Stromal cell of bone marrow (primary cell): ENCODE results near the gene PPEF2.
"Not testable (repeated sequence)": the region's sequence is repeated elsewhere in the genome, so short reads cannot be mapped to it uniquely, and the experiment has no call there.

Source experiments
- DNase-seq: peaks from one replicate; pipeline ENCODE4 v3.0.0-alpha.2; 2012; ENCODE audit warnings: low read depth

PPEF2 gene, protein sequence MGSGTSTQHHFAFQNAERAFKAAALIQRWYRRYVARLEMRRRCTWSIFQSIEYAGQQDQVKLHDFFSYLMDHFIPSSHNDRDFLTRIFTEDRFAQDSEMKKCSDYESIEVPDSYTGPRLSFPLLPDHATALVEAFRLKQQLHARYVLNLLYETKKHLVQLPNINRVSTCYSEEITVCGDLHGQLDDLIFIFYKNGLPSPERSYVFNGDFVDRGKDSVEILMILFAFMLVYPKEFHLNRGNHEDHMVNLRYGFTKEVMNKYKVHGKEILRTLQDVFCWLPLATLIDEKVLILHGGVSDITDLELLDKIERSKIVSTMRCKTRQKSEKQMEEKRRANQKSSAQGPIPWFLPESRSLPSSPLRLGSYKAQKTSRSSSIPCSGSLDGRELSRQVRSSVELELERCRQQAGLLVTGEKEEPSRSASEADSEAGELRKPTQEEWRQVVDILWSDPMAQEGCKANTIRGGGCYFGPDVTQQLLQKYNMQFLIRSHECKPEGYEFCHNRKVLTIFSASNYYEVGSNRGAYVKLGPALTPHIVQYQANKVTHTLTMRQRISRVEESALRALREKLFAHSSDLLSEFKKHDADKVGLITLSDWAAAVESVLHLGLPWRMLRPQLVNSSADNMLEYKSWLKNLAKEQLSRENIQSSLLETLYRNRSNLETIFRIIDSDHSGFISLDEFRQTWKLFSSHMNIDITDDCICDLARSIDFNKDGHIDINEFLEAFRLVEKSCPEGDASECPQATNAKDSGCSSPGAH

DNA sequence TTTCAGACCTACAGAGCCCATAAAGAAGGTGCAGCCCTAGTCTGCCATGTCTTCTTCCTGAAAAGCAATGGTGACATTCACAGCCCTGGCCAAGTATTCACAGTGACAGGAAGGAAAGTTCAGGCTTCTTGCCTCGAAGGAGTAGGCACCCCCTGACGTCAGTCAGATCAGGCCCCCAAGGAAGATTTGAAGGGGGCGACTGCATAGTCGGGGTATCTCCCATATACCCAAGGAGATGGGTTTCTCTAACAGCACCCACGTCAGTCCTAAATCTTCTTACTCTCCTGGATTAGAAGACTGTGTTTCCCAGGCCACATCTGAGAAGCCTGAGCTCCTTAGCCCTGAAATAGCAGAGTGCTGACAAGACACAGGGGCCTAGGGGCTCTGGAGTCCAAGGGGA lies at the start of gene PPEF2:
TSS of gene PPEF2 (minus strand) at position 101 of the 400 bp plus-strand sequence. CDS start 6,127 bp downstream, outside the sequence.
- no peak for DNase-seq

DNA sequence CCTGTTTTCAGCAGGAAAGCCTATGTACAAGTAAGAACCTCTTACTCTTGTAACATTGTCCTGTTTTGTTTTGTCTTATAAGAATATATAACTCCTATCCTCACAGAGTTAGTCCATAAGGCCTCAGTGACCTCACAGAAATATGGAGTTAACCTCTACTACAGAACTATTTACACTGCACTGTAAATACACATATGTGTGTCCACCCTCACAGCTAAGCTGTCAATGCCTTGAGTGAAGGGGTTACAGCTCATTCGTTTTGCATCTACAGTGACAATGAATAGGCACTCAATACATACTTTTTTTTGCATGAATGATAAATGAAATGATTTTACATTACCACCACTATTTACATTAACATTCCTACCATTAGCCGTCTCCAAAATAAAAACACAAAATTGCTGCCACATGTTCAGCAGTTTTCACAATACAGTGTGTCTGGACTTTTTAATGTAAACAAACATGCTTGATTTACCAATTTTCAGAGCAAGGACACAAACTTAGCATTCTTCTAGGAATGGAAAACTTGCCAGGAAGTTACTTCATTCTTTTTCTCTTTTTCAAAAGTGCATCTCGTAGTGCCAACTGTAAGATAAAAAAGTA lies 48.1 kb upstream of the PPEF2 start:
- DNase-seq: no peak

DNA sequence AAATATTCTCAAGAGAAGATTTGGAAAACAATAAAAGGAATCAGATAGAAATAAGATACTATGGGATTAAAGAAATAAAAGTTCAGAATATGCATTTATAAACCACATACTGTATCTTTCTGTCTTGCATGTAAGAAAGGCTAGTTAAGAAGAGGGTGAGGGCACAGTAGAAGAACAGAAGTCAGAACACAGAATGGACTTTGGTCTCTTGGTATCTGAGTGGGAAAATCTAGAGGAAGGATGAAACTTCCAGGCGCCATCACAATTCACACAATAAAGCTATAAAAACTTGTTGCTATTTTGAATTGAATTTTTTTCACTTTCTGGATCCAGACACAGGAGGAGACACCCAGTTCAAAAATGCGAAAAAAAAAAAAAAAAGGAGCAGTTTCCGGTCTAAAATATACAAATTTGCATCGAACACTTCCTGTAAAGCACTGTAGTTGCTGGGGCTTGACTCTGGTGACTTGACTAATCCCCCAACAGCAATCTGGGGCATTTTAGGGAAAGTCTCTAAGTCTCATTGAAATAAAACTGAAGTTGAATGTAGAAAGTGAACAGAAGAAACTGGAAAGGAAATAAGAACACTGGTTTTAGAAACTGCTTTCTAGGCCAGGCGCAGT lies 46.7 kb upstream of the PPEF2 start:
- DNase-seq: no peak

DNA sequence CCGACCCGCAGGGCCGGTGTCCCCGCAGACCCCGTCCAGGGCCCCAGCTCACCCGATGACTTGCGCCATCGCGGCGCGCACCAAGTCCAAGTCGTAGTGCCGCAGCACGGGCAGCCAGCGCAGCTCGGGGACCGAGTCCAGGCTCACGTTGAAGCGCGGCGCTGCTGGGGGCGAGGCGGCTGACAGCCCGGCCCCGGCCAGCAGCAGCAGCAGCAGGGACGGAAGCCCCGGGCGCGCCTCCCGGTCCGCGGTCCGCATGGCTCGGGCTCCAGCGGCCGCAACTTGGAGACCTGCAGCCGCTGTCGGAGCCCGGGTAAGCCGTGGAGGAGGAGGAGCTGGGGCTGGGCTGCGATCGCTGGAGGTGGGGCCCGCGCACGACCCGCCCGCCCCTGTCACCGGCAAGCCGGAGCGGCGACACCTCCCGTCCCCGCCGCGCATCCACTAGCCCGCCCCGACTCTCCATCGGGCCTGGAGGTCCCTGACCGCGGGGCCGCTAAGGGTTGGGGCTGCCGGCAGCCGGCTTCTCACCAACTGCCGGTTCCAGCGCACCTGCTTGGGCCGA lies 38.5 kb upstream of the PPEF2 start, which contains the start of gene NAAA:
TSS of gene NAAA (minus strand) at position 322 of the 562 bp plus-strand sequence. CDS start at position 258, 64 bp downstream.
- peak; percentile 36 for DNase-seq

DNA sequence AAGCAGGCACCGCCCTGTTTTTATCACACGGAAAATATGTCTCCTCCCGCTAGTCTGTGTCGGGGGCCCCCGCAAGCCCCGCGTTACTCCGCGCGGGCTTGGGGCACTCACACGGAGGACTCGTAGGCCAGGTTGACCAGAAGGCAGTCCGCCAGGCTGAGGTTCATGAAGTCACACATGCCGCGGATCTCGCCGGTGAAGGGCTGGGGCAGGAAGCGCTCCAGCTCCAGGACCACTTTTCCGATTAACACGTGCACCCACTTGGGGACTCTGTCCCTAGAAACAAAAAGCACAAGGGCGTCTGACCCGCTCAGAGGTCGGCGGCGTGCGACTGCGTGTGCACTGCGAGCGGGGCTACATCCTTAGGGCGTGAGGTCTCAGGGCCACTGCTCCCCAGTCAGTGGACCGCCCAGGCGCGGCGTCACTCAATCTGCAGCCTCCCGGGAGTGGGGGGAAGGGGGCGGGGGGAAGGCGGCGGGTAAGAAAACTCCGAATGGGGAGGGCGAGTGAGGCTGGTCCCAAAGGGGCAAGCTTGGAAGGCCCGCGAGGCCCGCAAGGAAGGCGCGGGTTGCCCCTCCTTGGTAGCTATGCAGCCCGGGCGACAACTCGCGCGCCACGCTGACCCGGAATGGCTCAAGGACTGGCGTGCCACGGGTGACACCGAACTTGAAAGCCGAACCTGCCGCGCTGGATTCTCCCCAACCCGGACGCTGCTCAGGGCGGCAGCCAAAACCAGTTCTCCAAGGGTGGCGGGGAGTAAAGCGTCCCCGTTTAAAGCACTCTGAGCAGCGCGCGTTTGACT lies 37.8 kb upstream of the PPEF2 start:
- peak; percentile 33 for DNase-seq

DNA sequence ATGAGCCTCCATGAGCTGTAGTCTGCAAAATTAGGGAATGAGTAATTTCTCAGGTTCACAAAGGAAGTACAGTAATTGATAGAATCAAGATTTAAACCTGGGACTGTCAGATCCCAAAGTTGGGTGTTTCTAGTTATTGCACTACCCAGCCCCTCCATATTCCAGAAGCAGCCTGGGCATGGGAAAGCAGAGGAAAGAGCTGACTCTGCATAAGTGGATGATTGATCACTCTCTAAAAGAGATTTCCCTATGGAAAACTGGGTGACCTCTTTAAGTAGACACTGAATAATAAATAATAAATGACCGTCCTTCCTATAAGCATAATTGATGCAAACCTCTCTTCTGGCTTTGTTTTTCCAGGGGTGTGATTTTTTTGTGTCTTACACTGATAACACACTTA lies 33.4 kb upstream of the PPEF2 start:
- no peak for DNase-seq

DNA sequence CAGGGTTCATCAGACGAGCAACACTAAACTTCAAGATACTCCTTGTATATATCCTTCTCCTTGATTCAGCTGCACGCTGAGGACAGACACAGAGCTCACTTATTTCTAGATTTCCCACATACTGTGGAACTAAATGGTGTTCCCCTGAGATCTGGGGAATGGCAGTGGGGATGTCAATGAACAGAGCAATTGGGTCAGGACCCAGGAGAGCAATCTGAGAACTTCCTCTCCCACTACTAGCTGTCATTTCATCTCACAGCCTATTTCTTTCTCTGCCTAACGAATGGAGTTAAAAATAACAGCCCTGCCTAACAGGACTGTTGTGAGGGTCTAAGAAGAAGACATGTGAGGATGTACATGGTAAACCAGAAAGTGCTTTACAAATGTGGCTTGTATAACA lies 27.9 kb upstream of the PPEF2 start:
- no peak for DNase-seq

DNA sequence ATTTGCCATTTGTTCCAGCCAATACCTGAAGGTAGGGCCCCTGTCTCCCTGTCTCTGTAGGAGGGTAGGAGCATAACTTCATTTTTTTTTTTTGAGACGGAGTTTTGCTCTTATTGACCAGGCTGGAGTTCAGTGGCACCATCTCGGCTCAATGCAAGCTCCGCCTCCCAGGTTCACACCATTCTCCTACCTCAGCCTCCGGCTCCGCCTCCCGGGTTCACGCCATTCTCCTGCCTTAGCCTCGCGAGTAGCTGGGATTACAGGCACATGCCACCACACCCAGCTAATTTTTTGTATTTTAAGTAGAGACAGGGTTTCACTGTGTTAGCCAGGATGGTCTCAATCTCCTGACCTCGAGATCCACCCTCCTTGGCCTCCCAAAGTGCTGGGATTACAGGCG lies 22.7 kb upstream of the PPEF2 start:
- not testable (repeated sequence) for DNase-seq

DNA sequence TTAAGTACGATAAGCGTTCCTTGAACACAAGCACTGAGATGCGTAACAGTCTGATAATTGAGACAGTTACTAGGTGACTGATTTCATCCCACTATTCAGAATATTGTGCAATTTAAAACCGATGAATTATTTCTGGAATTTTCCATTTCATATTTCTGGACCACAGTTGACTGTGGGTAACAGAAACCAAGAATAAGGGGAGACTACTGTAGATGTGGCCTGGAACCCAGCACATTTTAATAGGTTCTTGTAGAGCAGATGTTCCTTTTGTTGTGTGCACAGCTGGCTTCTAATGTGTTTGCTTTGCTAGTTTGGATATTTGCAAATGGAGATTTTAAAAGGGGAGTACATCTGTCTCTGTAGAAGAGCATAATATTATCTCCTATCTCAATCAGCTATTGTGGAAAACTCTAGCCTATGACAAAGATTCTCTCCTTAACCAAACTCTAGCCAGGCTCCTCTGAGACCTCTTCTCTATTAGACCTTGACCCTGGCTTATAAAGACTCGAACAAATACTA lies 22.1 kb upstream of the PPEF2 start:
- no peak for DNase-seq

DNA sequence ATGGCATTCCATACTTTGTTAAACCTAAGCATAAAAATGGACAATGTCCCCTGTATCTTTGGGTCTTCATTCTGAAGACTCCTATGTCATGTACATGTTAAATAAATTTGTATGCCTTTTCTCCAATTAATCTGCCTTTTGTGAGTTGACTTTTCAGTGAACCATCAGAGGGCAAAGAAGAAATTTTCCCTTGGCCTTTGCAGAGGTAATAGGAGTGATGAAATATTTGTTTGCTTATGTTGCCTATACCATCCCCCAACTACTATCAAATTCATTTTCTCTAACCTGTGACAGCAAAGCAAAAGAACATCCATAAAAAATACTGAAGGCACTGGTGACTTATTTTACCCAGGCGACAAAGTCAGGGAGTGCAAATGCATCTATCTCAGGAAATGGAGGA lies 20.3 kb upstream of the PPEF2 start:
- DNase-seq: no peak

DNA sequence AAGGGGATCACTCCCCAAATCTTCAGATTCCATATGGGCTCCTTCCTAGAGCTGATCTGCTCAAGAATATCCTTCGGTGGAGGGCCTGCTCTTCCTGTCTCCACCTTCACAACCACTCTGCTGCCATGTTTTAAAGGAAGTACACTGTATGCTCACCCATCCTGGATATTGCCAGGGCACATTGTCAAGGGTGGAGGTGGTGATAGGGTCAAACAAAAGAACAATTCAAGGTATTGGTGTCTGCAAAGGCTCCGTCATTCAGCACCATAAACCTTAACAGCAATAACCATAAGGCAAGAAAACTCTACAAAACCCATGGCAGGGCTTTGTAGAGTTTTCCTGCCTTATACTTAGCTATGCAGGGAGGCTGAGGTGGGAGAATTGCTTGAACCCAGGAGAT lies 19.7 kb upstream of the PPEF2 start:
- DNase-seq: no peak

DNA sequence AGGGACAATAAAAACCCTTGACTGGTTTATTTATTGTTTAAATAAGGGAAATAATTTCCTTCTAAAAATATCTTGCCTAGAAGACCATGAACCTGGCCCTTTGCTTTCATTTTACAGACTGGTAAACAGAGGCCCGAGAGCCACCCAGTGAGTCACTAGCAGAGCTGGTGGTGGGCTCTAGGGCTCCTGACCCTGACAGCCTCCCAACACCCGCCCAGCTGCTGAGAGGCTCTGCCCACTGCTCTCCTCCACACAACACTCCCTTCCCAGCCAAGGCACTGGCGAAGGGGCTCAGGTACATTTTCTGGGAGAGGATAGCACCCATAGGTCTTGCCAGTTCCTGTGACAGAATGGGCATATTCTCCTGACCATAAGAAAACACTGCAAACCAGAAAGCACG lies 18.1 kb upstream of the PPEF2 start:
- no peak for DNase-seq

DNA sequence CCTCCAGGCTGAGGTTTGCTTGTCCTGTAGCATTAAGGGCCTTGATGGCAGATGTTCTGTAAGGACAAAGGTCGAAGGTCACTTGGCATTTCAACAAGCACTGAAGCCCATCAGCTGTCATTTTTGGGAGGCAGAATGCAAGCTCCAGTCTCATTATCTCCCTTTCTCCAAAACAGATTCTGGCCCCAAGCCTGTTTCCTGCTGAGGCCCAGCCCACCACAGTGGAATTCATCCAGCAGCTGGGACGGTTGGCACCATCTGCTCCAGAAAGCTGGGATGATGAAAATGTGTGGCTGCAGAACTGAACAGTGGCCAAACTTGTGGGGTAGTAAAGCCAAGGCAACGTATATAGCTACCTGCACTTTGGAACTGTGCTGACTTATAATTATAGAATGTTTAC lies 17.7 kb upstream of the PPEF2 start:
- peak; percentile 4 for DNase-seq

DNA sequence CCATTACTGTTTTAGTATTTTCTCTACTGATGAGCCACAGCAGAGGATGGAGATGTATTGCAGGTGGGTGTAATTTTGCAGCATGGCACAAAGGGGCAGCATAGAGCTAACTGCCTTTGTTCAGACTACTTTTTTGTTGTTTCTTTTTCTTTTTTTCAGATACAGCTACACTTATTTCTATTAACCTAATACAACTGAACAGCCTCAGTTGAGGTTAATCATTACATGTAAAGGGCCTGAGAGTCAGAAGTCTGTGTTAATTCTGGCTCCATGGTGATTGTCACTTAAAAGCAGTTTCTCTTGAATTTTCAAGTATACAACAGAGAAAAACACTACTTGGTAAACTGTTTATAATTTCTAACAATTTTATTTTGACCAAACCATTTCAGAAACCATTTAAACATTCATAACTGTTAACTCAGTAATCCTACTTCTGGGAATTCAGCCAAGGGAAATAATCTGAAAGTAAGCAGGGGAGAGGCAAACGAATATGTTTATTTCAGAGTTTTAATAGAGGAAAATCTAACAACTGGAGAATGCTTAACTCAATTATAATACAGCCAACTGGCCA lies 13.9 kb upstream of the PPEF2 start:
- peak; percentile 58 for DNase-seq

DNA sequence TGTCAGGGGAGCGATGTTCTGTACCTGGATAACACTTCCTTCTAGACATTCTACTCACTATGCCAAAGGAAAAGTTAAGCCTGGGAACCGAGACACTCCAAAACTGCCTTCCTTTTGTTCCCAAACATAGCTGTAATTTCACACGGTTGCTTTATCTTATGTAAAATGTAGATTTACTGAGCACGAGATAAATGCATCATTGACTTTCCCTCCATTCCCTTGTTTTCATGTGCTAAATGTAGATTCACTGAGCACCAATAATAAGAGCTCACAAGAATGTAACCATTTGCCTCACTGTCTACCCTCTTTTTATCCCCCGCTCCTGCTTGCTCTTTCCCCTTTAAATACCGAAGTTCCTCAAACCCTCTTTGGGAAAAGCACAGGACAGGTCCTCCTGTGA lies 10.7 kb upstream of the PPEF2 start:
- no peak for DNase-seq

DNA sequence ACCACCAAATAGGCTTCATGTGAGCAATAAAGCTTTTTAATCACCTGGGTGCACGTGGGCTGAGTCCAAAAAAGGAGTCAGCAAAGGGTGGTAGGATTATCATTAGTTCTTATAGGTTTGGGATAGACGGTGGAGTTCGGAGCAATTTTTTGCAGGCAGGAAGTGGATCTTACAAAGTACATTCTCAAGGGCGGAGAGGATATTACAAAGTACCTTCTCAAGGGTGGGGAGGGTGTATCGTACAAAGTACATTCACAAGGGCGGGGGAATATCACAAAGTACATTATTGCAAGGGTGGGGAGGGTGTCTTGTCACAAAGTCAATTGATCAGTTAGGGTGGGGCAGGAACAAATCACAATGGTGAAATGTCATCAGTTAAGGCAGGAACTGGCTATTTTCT lies 8.6 kb upstream of the PPEF2 start:
- not testable (repeated sequence) for DNase-seq

DNA sequence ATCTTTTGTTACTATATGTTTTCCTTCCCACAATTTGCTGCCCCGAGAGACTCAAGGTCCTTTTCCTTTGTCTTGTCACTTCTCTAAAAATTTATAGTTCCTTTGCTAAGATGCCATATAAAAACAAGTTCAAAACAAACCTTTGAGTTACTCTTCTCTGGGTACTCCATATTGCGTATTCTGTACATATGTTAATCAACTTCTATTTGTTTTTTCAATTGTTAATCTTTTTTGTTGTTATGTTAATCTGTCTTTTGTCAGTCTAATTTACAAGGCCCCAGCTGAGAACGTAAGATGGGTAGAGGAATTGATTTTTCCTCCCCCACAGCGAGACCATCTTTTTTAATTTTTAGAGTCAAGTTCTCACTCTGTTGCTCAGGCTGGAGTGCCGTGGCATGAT lies 7.2 kb upstream of the PPEF2 start:
- DNase-seq: no peak

DNA sequence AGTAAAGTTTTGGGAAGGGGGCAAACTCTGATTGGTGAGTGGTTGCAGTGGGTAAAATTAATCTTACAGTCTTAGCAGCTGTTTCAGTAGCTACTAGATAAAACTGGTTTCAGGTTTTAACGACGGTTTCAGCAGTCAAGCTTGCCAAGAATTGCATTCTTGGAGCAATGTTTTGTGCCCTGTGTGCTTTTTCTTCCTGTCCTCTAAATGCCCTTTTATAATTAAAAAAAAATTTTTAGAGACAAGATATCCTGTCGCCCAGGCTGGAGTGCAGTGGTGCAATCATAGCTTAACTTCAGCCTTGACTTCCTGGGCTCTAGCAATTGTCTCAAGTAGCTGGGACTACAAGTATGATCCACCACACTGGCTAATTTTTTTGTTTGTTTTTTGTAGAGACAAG lies 6.3 kb upstream of the PPEF2 start:
- DNase-seq: peak; percentile 3

DNA sequence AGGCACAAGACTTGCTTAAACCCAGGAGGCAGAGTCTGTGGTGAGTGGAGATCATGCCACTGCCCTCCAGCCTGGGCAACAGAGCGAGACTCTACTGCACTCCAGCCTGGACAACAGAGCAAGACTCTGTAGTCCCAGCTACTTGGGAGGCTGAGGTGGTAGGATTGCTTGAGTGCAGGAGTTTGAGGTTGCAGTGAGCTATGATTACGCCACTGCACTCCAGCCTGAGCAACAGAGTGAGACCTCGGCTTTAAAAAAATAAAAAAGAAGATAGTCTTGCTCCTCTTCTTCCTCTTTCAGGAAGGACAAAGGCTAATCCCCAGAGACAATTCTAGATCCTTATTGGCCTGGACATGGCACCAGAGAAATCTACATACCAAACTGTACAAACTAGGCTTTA lies 5.7 kb upstream of the PPEF2 start:
- DNase-seq: no peak

DNA sequence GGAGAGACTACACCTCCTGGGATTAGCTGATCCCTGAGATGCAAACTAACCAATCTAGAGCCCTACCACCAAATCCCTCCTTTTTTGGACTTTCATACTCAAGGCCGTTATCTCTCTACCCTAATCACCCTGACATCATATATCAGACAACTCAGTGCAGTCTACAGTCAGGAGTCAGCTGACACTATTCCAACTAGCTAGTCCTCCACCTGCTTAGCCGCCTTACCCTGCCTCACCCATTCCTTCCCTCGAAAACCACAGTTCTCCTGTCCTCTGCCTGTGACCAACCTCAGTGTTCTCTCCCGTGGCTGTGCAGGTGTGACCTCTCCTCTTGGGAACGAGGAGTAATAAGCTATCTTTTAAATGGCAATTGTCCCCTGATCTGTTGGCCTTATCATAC lies 1.8 kb upstream of the PPEF2 start:
- no peak for DNase-seq

DNA sequence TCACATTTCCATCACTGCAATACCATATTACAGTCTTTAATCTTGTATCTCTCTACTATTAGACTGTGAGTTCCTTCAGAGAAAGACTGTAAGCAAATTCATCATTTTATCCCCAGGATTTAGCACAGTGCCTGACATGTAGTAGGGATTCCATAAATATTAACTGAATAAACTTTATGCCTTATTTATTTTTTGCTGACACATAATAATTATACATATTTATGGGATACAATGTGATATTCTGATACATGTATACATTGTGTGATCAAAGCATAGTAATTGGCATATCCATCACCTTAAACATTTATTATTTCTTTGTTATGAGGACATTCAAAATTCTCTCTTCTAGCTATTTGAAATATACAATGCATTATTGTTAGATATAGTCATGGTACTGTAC lies 3.7 kb downstream of the PPEF2 start:
- DNase-seq: no peak
